HG03103 (cell line): Measurements from ENCODE around the gene PLCB2.

Experiments used
- ATAC-seq: cut with Tn5 transposase; IDR thresholded peaks from one replicate; pipeline ENCODE4 v1.9.1; 2021; ENCODE audit warnings: low read depth; ENCODE audit not compliant: unreplicated experiment

PLCB2 gene

DNA sequence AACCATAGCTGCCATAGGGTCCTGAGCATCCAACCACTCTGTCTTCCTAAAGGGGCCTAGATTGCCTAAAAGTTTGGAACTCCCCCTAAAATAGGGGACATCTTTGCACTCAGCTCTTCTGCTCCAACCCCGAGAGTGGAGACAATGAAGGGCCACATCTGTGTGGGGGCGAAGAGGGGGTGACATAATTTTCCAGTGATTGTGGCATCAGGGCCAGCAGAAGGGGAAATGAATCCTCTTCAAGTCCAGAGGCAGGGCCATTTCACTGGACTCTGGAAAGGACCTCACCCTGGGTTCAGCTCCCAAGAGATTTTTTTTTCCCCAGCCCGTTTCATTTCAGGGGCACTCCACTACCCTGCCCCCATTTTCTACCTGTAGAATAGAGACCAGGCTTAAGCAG lies 20.2 kb downstream of the PLCB2 start:
- no peak for ATAC-seq

- ATAC-seq = no peak
These were observed 20.9 kb downstream of the PLCB2 start for GRCh38 chr15:40286794-40287193.

DNA sequence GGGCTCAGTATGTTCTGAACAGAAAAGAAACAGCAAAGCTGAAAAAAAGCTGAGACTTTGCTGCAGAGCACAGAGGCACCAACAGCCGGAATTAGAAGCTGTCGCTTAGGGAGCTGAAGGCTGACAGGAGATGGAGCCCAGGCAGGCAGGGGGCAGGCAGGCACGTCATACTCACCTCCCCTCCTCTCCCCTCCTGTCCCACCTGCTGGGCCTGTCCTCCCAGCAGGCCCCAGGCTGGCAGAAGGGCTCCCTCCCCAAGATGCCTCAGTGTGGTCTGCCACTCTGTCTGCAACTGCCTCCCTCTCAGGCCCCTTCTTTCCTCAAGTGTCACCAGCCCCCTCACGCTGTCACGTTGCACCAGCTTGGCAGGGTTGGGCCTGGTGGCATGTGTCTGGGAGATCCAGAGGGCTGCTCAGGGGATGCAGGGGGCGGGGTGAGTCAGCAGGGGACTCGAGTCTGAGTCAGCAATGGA lies 21.6 kb downstream of the PLCB2 start:
- no peak for ATAC-seq

DNA sequence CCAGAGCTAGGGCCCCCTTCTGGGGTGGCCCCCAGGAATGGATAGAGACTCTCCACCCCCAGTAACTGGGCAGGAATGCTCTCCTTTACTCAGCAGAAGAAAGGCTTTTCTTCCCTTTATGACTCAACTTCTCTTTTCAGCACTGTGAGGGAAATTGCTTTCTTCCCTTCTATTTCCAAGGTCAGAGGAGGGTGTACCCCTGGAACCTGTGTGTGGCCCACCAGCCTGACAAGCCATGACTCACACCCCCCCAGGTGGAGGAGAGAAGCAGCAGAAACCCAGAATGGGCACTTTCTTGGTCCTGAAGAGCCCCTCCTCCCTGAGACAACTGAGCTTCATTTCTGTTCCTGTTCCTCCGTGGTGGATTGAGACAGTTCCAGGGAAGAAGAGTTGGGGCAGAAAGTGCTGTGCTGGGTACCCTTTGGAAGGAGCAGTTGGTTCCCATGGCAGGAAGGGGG lies 22.2 kb downstream of the PLCB2 start:
- no peak for ATAC-seq

- ATAC-seq = no peak
These were observed 22.6 kb downstream of the PLCB2 start for GRCh38 chr15:40285151-40285550.

DNA sequence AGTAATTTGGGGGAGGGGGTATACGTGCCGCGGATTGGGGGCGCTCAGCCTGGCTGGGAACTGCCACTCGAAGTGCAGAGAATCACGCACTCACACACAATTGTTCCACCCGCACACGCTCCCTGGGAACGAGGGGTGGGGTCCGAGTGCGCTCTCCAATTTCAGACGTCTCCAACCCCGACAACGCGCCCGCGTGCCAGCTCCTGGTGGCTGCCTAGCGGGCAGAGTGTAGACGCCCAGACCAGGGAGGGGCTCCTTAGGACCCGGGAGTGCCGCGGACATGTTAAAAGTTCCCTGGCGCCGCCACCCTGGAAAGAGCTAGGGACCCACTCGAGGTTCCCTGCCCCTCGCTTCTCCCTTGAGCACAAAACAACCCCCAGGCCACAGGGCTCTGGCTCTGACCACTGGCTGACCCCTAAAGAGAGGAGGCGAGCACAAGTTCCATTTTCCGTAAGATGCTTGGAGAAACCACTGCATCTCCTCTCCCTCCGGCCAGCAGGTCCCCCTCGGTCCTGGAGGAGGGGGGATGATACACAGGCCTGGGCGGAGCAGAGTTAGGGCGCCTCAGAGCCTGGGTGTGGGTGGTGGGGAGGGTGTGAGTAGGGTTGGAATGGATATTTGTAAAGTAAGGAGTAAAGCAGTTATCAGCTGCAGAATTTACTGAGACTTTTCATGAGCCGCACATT lies 24.0 kb downstream of the PLCB2 start:
- no peak for ATAC-seq

- ATAC-seq = no peak
These were observed 24.7 kb downstream of the PLCB2 start, which contains the start of gene ANKRD63 for GRCh38 chr15:40282869-40283614. ANKRD63 (minus strand) TSS chr15:40283064; CDS start chr15:40282586, 478 bp downstream.

DNA sequence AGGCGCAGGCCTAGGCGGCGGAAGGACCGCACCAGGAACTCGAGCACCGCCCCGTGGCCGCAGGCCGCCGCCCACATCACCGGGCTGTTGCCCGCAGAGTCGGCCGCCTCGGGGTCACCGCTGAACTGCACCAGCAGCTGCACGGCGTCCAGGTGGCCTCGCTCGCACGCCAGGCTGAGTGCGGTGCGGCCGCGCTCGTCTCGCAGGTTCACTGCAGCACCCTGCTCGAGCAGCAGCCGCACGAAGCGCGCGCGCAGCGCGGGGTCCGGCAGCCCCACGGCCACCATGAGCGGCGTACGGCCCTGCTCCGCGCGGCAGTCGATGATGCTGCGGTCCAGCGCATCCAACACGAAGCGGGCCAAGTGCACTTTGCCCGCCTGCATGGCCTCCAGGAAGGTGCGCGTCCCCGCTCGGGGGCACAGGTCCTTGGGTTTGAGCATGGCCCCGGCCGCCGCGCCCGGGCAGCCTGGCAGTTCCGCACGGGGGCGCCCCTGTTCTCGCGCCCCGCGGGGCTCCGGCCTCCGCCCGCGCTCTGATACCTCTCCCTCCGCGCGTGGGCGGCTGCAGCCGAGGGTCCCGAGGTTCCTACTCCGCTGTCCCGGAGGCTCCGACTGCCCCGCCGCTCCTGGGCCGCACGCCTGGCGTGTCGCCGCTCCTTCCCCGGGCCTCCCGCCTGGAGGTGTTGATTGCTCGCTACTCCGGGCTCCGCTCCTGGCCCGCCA lies 25.4 kb downstream of the PLCB2 start:
- no peak for ATAC-seq

DNA sequence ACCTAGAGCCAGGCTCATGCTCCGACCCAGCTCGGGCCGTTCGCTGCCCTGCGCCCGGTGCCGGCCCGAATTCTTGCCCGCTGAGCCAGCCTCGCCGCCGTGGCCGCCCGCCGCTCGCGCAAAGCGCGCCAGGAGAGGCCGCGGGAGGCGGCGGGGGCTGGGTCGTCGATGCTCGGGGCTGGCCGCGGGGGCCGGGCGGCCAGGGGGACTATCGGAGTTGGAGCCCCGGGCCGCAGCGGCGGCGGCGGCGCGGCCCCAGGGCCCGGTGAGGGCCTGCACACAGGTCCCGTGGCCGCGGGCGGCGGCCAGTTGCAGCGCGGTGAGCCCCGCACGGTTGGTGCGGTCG lies 26.0 kb downstream of the PLCB2 start:
- ATAC-seq = no peak

GRCh38 chr15:40281057-40281800 lies 26.5 kb downstream of the PLCB2 start:
- ATAC-seq = no peak

- no peak for ATAC-seq
These were observed 27.3 kb downstream of the PLCB2 start for GRCh38 chr15:40280260-40281056.

- ATAC-seq = no peak
These were observed 28.1 kb downstream of the PLCB2 start for GRCh38 chr15:40279437-40280141.

- no peak for ATAC-seq
These were observed 29.7 kb downstream of the PLCB2 start for GRCh38 chr15:40278026-40278425.

- no peak for ATAC-seq
These were observed 30.3 kb downstream of the PLCB2 start for GRCh38 chr15:40277471-40277870.

GRCh38 chr15:40276927-40277326 lies 30.8 kb downstream of the PLCB2 start:
- no peak for ATAC-seq

DNA sequence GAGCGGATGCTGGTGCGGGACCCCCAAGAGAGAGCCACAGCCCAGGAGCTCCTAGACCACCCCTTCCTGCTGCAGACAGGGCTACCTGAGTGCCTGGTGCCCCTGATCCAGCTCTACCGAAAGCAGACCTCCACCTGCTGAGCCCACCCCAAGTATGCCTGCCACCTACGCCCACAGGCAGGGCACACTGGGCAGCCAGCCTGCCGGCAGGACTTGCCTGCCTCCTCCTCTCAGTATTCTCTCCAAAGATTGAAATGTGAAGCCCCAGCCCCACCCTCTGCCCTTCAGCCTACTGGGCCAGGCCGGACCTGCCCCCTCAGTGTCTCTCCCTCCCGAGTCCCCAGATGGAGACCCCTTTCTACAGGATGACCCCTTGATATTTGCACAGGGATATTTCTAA lies 31.8 kb downstream of the PLCB2 start:
- ATAC-seq = no peak

GRCh38 chr15:40275523-40275922 lies 32.2 kb downstream of the PLCB2 start:
- no peak for ATAC-seq

DNA sequence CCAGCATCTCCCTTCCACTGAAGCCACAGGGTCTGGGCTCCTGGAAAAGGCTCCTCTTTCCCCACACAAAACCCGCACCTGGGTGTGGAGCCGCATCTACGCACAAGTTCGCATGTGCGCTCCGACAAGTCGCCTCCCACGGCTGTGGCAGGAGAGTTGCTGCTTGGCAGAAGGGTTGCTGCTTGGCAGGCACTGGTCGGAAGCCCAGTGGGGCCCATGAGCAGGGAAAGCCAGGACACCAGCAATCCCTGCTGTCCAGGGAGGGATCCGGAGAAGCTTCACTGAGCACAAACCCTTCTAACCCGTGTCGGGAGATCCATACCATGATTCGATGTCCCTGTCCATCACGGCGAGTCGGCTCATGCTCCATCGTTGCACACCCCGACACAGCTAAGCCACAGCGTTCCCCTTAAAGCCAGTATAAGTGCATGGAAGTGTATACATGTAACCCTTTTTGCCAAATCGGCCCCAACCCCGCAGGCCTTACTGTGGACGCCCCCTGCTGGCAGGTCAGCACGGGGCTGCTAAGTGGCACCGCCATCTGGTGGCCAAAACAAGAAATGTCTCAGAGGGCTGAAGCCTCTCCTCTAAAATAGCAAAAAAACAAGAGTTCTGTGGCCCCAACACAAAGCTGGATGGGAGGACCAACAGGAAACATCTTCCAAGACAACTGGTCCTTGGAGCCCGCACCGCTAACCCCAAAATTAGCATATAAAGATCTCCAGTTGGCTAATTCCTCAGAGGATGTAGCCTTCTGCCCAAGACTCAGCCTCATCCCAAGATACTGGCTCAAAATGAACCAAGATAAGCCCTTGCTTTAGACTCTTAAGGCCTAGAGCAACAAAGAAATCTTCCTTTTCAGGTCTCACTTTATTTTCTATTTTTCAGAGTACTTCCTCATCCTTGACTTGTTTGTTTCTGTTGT lies 33.1 kb downstream of the PLCB2 start:
- no peak for ATAC-seq
